Stimulated activated naive CD4-positive, alpha-beta T cell treated with Interleukin-2 at 50 U/mL for 16 hours (primary cell): Measurements from ENCODE around the gene ESYT3.

Experiments used
- DNase-seq: peaks from one replicate; lab custom pipeline; 2025; lab: John Stamatoyannopoulos, UW

The ESYT3 gene, protein sequence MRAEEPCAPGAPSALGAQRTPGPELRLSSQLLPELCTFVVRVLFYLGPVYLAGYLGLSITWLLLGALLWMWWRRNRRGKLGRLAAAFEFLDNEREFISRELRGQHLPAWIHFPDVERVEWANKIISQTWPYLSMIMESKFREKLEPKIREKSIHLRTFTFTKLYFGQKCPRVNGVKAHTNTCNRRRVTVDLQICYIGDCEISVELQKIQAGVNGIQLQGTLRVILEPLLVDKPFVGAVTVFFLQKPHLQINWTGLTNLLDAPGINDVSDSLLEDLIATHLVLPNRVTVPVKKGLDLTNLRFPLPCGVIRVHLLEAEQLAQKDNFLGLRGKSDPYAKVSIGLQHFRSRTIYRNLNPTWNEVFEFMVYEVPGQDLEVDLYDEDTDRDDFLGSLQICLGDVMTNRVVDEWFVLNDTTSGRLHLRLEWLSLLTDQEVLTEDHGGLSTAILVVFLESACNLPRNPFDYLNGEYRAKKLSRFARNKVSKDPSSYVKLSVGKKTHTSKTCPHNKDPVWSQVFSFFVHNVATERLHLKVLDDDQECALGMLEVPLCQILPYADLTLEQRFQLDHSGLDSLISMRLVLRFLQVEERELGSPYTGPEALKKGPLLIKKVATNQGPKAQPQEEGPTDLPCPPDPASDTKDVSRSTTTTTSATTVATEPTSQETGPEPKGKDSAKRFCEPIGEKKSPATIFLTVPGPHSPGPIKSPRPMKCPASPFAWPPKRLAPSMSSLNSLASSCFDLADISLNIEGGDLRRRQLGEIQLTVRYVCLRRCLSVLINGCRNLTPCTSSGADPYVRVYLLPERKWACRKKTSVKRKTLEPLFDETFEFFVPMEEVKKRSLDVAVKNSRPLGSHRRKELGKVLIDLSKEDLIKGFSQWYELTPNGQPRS

DNA sequence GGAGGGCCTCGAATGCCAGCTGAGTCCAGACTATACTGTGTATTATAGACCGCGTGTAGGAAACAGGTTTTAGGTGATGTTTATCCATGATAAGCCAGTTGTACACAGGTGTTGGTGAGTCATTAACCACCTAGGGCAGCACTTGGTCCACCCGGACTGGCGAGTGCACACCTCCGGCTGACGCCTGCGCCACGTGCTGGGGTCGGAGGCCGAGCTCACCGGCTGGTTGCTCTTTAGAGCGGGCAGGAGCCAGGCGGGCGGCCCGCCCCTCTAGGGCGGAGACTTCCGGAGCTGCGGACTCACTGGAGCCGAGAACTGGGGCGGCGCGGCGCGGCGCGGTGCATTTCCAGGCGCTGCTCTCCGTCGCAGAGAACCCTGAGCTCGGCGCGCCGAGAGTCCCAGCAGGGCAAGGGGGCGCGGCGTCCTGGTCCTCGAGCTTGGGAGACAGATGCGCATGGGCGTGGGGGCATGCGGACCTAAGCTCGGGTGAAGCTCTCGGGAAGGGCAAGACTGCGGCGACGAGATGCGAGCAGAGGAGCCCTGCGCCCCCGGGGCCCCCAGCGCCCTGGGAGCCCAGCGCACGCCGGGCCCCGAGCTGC, at the start of gene ESYT3:
Gene ESYT3 (plus strand): TSS at position 341 of the 599 bp plus-strand sequence. CDS start 183 bp downstream, at position 524.
- peak; percentile 33 for DNase-seq

DNA sequence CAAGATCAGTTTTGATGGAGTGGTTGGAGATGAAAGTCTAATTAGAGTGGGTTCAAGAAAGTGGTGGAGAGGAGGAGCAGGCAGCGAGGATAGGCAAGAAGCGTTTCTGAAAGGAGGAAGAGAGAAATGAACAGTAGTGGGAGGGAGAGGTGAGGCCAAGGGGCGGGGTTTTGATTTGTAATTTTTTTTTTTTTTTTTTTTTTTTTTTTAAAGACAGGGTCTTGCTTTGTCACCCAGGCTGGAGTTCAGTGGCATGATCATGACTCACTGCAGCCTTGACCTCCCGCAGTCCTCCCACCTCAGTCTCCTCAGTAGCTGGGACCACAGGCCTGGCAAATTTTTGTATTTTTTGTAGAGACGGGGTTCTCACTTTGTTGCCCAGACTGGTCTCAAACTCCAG, 49.4 kb upstream of the ESYT3 start:
- no peak for DNase-seq

- DNase-seq: no peak
These were observed 45.2 kb upstream of the ESYT3 start for GRCh38 chr3:138389144-138389601.

GRCh38 chr3:138389841-138390581, 44.4 kb upstream of the ESYT3 start:
- no peak for DNase-seq

- DNase-seq: no peak
These were observed 43.9 kb upstream of the ESYT3 start for GRCh38 chr3:138390582-138390932.

DNA sequence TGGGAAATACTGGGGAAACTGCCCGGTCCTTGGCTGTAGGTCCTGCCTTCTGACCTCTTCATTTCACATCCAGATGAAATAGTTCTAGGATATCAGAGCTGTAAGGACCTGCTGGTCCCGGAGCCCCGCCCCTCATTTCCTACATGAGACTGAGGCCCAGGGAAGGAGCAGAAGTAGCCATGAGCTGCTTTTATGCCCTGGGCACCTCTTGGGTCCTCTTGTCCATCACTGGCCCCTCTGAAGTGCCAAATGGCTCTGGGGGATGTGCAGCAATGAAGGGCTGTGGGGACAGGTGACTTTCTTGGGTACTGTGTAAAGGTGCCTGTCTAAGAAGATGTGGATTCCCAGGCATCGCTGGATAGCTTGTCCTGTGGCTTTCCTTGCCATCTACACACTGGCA, 40.3 kb upstream of the ESYT3 start:
- DNase-seq: no peak

DNA sequence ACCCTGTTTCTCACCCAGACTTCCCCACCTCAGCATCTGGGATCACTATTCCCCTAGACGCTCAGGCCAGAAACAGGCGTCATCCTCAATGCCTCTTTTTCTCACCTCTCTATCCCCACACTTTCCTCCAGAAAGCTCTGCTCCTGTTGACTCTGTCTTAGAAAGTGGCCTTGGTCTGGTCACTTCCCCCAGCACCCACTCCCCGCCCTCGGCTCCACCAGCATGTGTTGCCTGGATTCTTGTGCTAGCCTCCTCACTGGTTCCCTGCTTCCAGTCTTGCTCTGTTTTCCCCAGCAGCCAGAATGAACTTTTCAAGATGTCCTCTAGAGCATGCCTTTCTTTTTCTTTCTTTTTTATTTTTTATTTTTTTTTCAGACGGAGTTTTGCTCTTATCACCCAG, 39.7 kb upstream of the ESYT3 start:
- DNase-seq: no peak

GRCh38 chr3:138395865-138396751, 38.3 kb upstream of the ESYT3 start:
- no peak for DNase-seq

GRCh38 chr3:138396752-138397410, 37.5 kb upstream of the ESYT3 start:
- DNase-seq: no peak

DNA sequence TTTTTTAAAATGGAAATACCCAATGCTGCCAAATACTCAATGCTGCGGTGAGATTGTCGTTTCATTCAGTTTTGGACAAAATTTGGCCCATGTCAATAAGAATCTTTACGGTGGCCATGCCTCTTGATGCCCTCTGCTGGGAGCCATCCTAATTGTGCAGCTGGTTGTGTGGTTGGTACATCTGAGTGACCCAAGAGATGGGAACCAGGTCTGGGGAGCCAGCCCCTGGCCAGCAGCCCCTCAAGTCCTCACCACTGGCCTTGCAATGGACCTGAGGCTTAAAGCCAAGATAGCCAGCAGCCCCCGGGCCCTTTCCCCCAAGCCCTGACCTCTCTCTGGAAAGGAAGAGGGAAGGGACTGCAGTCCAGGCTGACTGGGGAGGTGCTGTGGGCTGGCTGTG, 36.4 kb upstream of the ESYT3 start:
- DNase-seq: no peak

DNA sequence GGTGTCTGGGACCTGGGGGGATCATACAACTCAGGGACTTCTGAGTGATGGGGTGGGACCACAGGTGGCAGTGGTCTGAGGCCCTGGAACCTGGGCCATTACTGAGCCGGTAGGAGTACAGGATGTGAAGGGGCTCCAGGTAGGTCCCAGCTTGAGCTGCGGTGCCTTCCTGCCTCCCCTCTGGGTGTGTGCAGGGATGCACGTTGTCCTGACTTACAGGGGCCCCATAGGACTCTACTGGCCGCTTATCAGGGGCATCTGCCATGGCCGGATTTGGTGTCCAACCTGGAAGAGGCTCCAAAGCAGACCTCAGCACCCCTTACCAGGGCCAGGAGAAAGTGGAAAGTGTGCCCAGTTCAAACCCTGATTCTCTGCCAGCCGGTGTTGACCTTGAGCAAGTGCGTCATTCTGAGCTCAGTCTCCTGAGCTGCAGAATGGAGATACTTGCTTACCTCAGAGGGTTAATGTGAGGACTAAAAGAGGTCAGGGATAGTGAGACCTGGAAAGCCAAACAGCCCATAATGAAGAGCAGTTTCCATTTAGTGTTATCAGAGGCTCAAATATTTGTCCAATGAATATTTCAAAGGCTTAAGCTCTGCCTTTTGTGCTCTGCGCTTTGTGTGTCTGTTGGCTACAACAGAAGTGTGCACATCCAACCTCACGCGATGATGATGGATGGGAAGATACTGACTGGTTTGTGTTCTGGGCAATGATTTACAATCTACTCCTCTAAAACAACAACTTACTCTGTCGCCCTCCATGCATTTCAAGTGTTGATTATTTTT, 35.4 kb upstream of the ESYT3 start:
- no peak for DNase-seq

GRCh38 chr3:138399766-138400165, 34.6 kb upstream of the ESYT3 start:
- DNase-seq: no peak

DNA sequence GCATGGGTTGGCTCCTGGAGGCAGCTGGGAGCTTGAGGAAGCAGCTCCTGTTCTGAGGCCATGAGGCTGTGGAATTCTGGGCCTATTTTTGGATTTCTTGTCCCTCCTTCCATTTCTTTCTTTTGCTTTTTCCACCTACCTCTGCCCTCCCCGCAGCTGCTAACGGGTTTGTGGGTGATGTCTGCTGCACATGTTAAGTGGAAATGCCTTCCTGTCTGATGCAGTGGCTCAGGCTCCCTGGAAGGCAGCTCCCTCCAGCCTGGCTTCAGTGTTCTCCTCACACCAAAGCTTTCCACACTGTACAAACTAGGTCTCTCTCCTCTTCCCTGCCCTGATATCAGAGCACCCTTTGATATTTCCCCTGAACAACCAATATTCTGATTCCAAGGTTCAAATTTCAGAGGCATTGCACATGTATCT, 33.8 kb upstream of the ESYT3 start:
- DNase-seq: no peak

DNA sequence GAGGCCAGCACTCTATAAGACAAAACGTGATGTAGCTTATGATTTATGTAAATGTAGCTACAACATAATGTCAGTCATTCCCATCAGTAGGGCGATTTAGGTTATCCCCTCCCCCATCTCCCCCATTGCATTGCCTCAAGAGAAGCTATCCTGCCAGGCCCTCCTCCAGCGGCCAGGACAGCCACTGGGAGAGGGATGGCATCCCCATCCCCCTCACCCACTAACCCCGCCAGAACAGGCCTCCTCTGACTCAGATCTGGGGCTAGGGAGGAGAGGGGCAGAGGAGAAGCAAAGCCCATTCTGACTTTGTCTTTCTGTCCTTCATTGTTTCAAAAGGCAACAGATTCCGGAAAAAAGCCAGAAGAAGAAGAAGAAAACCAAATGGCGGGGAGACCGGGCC, 32.6 kb upstream of the ESYT3 start:
- no peak for DNase-seq

- no peak for DNase-seq
These were observed 30.3 kb upstream of the ESYT3 start for GRCh38 chr3:138404121-138404520.

DNA sequence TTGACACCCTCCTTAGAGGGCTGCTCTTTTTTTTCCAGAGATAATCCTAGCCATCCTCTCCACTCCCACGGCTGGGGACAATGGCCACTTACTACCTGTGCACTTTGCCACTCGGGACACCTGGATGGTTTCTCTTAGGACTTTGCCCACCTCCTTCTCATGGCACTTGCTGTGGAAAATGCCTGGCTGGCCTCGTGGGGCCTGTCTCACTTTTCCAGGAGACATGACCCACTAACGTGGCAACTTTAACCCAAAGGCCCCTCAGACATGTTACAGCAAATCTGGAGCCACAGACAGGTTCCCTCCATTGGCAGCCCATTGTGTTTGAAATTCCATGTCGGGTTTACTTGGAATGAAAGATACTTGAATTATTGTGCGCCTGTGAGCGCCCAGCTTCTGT, 29.4 kb upstream of the ESYT3 start:
- DNase-seq: no peak

- no peak for DNase-seq
These were observed 28.9 kb upstream of the ESYT3 start for GRCh38 chr3:138405486-138405885.

DNA sequence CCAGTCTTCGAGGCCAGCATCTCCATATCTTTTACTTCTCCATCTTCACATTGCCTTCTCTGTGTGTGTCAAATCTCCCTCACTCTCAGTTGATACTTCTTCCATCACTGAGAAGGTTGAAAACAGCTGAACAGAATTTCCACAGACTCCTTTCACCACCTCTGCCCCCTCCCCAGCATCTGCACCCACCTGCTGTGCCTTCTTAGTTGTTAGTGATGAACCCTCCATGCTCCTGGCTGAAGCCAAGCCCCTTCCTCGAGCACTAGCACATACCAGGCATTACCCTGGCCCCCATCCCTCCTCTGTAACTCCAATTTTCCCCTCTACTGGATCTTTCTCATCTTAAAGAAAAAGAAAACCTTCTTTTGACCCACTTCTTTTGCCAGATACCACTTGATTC, 27.8 kb upstream of the ESYT3 start:
- DNase-seq: no peak

DNA sequence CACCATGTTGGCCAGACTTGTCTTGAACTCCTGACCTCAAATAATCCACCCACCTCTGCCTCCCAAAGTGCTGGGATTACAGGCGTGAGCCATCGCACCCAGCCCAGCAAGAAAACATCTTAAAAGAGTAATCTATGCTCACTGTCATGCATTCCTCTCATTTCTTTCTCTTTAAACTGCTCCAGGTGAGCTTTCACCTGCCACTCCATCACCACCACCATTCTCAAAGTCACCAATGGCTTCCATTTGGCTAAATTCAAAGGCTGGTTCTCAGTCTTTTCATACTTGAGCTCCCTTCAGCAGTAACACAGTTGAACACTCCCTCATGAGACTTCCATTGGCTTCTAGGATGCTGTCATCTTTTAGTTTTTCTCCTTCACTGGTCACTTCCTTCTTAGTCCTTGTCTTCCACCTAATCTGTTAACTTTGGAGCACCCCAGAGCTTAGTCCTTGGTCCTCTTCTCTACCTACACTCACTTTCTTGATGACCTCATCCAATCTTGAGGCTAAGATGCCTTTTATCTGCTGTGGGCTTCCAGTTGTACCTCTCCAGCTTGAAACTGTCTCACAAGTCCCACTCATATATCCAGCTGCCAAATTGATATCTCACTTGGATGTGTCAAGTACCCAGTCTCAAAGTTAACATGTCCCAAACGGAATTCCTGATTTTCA, 27.0 kb upstream of the ESYT3 start:
- DNase-seq: no peak
